ENCODE results near the gene REL. TPM values are rescaled to one million over a fixed set of nuclear protein-coding genes. Genes with fewer than 3 reads are reported as not detected.

REL gene
- total RNA-seq, 4 donors from 2014 or later, result 43.8 to 70.9 (median 51.9) TPM

DNA sequence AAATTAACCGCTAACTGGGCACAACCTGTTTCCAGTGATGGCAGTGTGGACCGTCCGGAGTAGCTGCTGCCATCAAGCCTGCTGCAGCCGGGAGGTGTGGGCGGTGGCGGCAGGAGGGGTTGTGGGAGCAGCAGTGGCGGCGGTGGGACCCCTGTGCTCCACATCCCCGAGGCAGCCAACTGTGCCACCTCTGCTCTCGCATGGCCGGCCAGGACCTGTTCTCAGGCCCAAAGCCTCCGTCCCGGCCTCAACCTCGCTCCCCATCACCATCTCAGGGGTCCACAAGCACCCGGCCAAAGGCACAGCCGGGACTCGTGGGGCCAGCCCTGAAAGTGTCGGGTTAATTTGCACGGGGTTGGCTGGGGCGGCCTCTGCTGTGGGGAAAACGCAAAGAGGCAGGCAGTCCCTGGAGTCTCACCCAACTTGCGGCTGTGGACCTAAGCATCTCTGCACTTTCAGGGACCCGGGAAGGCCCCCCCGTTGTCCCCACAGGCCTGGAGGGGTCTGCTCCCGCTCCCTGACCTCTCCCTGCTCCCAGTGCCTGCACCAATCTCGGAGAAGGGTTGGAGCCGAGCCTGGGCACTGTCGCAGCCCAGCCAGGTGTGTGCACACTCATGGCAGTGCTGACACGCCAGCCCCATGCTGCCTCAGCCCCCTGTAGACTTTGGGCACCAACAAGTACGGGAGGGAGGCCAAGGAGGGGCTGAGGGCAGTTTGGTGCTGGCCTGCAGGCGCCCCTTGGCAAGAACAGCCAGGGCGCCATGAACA, 91.7 kb downstream of the REL start:
- no peaks in the 10 kb centered on the region for H3K36me3 ChIP-seq
- H3K27ac ChIP-seq, result no peak overlapping the region
- H3K4me1 ChIP-seq, result peaks cover 4% of the 10 kb centered on the region
- H3K9me3 ChIP-seq, result no peaks in the 10 kb centered on the region
- H3K27me3 ChIP-seq, result no peaks in the 10 kb centered on the region
- WGBS, result 96% methylated on average over 29 of the region's 32 CpGs
- H3K4me3 ChIP-seq, result no peak overlapping the region
- DNase-seq (ENCODE audit: low spot score in 2 of 2), result no peak
- no peak for TF ChIP-seq POLR2A (IDR thresholded peaks at IDR 0.05)
- TF ChIP-seq, protein P1, sequence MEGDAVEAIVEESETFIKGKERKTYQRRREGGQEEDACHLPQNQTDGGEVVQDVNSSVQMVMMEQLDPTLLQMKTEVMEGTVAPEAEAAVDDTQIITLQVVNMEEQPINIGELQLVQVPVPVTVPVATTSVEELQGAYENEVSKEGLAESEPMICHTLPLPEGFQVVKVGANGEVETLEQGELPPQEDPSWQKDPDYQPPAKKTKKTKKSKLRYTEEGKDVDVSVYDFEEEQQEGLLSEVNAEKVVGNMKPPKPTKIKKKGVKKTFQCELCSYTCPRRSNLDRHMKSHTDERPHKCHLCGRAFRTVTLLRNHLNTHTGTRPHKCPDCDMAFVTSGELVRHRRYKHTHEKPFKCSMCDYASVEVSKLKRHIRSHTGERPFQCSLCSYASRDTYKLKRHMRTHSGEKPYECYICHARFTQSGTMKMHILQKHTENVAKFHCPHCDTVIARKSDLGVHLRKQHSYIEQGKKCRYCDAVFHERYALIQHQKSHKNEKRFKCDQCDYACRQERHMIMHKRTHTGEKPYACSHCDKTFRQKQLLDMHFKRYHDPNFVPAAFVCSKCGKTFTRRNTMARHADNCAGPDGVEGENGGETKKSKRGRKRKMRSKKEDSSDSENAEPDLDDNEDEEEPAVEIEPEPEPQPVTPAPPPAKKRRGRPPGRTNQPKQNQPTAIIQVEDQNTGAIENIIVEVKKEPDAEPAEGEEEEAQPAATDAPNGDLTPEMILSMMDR (IDR thresholded peaks at IDR 0.05), result no peak
- no peak for TF ChIP-seq POLR2AphosphoS5 (IDR thresholded peaks at IDR 0.05)
- TF ChIP-seq EP300 (IDR thresholded peaks at IDR 0.05), result no peak

DNA sequence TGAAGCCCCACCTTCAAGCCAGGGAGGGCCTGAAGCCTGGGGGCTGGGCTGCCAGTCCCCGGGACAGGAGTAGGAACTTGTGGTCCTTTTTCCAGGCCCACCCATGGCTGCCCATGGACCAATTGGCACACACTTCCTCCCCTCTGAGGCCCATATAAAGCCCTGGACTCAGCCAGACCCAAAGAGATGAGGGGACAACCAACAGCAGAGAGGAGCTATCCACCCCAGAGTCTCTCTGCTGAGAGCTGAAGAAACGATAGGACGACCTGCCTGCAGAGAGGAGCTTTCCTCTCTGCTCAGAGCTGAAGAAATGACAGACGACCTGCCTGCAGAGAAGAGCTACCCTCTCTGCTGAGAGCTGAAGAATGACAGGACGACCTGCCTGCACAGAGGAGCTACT, 92.3 kb downstream of the REL start:
- H3K36me3 ChIP-seq, result no peaks in the 10 kb centered on the region
- H3K9me3 ChIP-seq, result no peaks in the 10 kb centered on the region
- H3K4me3 ChIP-seq, result no peak overlapping the region
- WGBS, result 82% methylated on average over 3 of the region's 5 CpGs
- H3K27ac ChIP-seq, result no peak overlapping the region
- DNase-seq (ENCODE audit: low spot score in 2 of 2), result no peak
- peaks cover 4% of the 10 kb centered on the region for H3K4me1 ChIP-seq
- no peaks in the 10 kb centered on the region for H3K27me3 ChIP-seq
- TF ChIP-seq POLR2A (IDR thresholded peaks at IDR 0.05), result no peak
- TF ChIP-seq, protein P1 (IDR thresholded peaks at IDR 0.05), result no peak
- TF ChIP-seq POLR2AphosphoS5 (IDR thresholded peaks at IDR 0.05), result no peak
- TF ChIP-seq EP300 (IDR thresholded peaks at IDR 0.05), result no peak

DNA sequence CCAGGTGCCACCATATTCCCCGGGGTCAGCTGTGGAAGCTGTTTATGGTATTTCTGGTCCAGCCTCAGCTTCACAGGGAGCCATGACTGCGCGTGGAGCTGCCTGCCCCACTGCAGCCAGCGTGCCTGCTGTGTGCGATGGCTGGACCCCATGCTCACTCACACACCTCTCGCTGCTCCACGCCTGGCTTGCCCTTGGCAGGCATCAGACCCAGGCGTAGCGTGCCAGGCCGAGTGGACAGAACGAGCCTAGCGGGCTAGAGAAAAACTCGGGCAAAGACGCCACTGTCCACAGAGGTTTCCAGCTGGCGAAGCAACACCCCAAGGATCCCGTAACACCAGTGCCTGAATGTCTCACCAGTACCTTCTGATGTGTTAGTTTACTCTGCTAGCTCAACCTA, 93.3 kb downstream of the REL start:
- no peak overlapping the region for H3K4me3 ChIP-seq
- no peaks in the 10 kb centered on the region for H3K9me3 ChIP-seq
- H3K27me3 ChIP-seq, result no peaks in the 10 kb centered on the region
- H3K36me3 ChIP-seq, result no peaks in the 10 kb centered on the region
- no peak overlapping the region for H3K27ac ChIP-seq
- DNase-seq (ENCODE audit: low spot score in 2 of 2), result no peak
- H3K4me1 ChIP-seq, result peaks cover 5% of the 10 kb centered on the region
- TF ChIP-seq, protein P1 (IDR thresholded peaks at IDR 0.05), result no peak
- TF ChIP-seq EP300 (IDR thresholded peaks at IDR 0.05) (no peak), POLR2A (IDR thresholded peaks at IDR 0.05) (no peak), POLR2AphosphoS5 (IDR thresholded peaks at IDR 0.05) (no peak)
- WGBS, result 95% methylated on average over 6 of the region's 16 CpGs

Other genes starting within 250 kb of the REL start
- 10 to 100 TPM; 15.4 to 23.0 (median 19.5) TPM for gene PAPOLG, start 125.3 kb upstream of the REL start, total RNA-seq
- 10 to 100 TPM; 29.5 to 39.2 (median 34.8) TPM for gene PEX13, start 136.1 kb downstream of the REL start, total RNA-seq
- gene PUS10, start 136.7 kb downstream of the REL start, total RNA-seq, result 10 to 100 TPM in 1 of 4 donors, 1 to 10 TPM in 3; 3.3 to 14.0 (median 6.6) TPM
- 1 to 10 TPM; 2.7 to 7.9 (median 4.0) TPM for gene SANBR, start 184.3 kb downstream of the REL start, total RNA-seq